Activated CD8-positive, alpha-beta memory T cell treated with anti-CD3 and anti-CD28 coated beads for 4 hours (primary cell): ENCODE results near the gene CCR3.

Experiments
- DNase-seq, 2 donors: peaks; one replicate each; pipeline ENCODE4 v3.0.0-alpha.2; 2020; ENCODE audit warnings: low read depth in 2 of 2

The CCR3 gene

DNA sequence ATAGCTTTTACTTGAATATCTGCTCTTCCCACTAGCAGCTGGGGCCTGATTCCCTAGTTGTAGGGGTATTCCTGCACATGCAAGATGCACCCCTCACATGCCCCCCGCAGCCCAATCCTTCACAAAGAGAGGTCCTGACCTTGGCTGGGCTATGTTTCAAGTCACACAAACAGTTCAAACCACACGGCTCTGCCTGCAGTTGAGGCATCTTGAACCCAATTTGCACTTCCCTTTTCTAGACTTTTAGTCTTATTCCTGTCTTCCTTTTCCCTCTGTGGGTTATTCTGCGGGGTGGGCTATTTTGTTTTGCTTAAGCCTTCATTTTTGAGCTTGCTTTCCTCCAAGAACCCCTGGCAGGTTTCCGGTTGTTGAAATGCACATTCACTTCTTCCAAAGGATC, 20.9 kb upstream of the CCR3 start:
- no peak for DNase-seq

GRCh38 chr3:46221938-46222337, 20.3 kb upstream of the CCR3 start:
- DNase-seq = no peak

- no peak for DNase-seq
Measured at GRCh38 chr3:46222435-46223161, 19.7 kb upstream of the CCR3 start.

DNA sequence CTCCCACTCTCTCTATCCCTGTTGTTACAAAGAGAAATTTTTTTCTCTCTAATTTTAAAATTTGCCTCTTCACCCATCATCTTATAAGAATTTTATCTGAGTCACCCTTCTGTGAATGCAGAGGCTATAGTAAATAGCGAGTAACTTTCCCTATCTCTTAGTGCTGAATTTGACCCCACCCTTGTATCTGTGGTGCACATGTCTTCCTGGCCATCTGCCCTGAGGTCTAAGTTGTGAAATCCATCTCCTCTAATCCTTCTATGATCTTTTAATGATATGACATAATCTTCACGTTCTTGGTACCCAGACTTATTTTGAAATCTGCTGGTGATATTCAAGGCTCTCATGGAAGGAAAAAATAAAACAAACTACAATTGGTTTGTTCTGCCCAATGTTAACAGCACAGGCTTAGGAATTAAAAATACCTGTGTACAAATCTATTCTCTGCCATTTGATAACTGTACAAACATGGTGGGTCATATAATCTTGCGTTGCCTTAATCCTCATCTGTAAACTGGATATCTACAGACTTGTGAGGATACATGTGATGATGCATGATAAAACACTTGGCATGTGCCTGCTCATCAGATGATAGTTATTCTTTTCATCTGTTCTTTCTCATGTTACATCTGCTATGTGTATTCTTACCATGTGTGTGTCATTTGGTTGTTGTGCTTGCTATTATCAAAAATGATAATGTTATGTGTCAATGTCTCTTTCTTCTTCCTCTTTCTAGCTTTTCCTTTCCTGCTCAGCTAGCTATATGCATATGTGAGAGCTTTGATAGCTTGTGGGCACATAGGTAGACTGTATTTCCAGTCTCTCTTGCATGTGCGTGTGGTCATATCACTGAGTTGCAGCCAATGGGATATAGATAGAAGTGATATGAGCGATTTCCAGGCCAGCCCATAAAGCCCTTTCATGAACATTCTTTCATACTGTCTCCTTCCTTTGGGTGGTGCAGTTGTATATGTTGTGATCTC, 13.7 kb upstream of the CCR3 start:
- no peak for DNase-seq

GRCh38 chr3:46231323-46231722, 10.9 kb upstream of the CCR3 start:
- DNase-seq = no peak

- DNase-seq = no peak
Measured at GRCh38 chr3:46233194-46233593, 9.1 kb upstream of the CCR3 start.

DNA sequence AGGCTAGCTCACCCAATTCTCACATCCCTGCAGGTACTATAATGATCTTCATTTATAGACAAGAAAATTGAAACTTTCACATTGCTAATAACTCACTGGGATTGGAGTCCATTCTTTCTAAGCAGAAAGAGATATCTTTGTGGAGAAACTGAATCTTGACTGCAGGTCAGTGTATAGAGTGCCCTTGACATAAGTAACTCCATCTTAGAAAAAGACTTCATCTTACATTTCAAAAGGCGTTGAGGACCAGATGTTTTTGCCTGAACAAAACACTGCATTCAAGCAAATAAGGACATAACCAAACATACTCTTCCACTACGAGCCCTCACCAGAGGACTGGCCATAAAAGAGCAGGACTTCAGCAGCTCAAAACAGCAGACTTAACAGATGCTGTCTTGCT, 6.8 kb upstream of the CCR3 start:
- no peak for DNase-seq

GRCh38 chr3:46236294-46237054, 5.8 kb upstream of the CCR3 start:
- DNase-seq = no peak

DNA sequence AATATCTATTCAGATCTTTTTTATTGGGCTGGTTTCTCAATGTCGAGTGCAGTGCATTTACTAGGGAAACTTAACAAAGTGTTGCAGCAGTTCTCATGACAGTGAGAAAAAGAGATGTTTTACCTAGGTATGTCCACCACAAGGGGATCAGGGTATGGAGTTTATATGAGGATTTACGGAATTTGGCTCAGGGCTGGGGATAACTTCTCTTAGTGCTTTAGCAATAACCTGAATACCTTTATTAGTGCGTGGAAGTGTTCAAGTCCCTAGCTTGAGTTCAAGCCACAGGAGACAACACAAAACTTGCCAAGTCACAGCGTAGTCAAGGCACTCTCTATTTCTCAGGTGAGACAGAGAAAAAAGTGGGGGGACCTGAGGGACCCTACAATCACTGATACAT, 3.9 kb upstream of the CCR3 start:
- DNase-seq = no peak

GRCh38 chr3:46239301-46239938, 2.8 kb upstream of the CCR3 start:
- DNase-seq = no peak

- no peak for DNase-seq
Measured at GRCh38 chr3:46239952-46240351, 2.3 kb upstream of the CCR3 start.

- no peak for DNase-seq
Measured at GRCh38 chr3:46243560-46243959, 1.3 kb downstream of the CCR3 start.

DNA sequence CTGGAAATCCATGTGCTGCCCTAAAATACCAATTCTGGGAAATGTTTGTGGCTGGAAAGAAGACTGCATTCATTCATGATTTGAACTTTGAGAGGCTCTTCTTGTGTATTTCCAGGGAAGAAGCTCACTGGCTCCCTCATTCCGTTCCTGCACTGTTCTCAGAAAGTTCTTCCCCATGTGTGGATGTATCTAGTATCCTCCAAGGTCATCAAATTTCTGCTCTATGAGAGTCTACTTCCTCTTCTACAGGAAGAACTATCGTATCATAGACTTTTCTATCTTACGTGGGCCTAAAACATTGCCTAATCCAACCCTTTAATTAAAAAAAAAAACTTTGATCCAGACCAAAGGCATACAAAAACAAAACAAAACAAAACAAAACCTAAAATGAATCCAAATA, 2.9 kb downstream of the CCR3 start:
- DNase-seq = no peak

GRCh38 chr3:46252980-46253379, 10.7 kb downstream of the CCR3 start:
- DNase-seq = no peak

DNA sequence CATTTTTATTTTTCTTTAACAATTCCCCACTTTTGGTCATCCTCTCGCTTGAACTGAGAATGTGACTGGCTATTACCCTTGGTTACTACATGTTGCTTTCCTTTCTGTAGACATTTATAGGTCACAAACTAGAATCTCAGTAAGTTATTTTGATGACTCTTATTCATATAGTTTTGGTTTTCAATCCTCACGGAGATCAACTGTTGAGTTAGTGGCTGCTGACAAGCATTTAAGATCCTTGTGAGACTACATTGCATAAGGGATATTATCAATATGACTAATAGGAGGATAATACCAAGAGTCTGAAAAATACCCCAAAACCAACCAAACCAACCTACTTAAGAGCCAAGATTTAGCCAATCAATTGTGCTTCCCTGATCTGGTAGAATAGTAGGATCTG, 16.3 kb downstream of the CCR3 start:
- no peak for DNase-seq

GRCh38 chr3:46261926-46262594, 19.8 kb downstream of the CCR3 start:
- no peak for DNase-seq

- no peak for DNase-seq
Measured at GRCh38 chr3:46264002-46264401, 21.7 kb downstream of the CCR3 start.

- DNase-seq = no peak
Measured at GRCh38 chr3:46266598-46266997, 24.3 kb downstream of the CCR3 start.

- DNase-seq = no peak
Measured at GRCh38 chr3:46269556-46269955, 27.3 kb downstream of the CCR3 start.

DNA sequence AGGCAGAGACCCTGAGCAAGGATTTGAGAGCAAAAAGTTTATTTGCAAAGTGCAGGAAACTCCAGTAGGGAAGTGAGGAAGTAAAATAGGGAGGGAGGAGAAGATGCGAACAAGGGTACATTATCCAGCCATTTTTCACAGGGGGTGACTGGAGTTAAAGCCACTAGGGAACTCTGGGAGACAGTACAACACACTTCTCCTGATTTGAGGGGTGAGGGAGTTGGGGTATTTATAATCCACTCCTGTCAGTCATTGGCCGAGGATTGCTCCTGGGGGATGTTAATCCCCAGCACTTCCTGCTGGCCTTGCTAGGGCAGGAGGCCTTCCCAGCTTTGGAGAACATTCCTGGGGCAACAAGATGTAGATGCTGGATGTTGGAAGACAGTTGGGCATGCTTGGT, 28.2 kb downstream of the CCR3 start:
- DNase-seq = no peak

DNA sequence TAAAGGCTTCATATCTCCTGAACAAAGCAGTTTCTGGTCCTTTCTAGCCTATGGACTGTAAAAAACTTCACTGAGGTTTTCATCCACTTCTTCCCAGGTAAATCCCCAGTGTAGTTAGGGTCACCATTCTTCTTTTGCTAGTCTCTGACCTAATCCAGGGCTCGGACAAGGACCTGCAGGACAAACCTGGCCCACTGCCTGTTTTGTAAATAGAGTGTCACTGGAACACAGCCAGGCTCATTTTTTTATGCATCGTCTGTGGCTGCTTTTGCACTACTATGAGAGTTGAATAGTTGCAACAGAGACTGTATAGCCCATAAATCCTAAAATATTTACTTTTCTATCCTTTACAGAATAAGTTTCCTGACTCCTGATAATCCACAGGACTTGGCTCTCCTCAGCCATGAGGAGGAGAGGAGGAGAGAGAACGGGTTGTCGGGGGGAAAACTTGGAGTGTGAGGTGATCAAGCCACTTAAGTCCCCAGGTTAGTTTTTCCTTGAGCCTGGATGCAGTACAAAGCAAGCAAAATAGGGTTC, 29.0 kb downstream of the CCR3 start:
- no peak for DNase-seq
